ENCODE measurements around the gene SLC7A8. TPM values are rescaled to one million over a fixed set of nuclear protein-coding genes. Genes with fewer than 3 reads are reported as not detected.

SLC7A8 gene
- total and polyA plus RNA-seq, 2 experiments from 2014 or later, result 117 to 124 TPM

- ATAC-seq, result no peak
- no peaks in the 10 kb centered on the region for H3K27me3 ChIP-seq (ENCODE audit: insufficient read depth)
- H3F3A ChIP-seq (replicated peaks; ENCODE audit: low read depth), result no peaks in the 10 kb centered on the region
- Mint-ChIP-seq H3K27me3 (ENCODE audit: insufficient read depth, low read depth, poor library complexity) (peaks cover 5% of the 10 kb centered on the region), H3K4me1 (peaks cover 19% of the 10 kb centered on the region), H3K9me3 (no peaks in the 10 kb centered on the region), H3K4me3 (no peak overlapping the region), H3K36me3 (ENCODE audit: low read depth) (peaks cover 54% of the 10 kb centered on the region), H3K27ac (no peak overlapping the region)
- peaks cover 18% of the 10 kb centered on the region for H3K4me1 ChIP-seq (ENCODE audit: insufficient read depth)
- no peaks in the 10 kb centered on the region for H3K9me2 ChIP-seq (ENCODE audit: insufficient read depth)
- no peak for TF ChIP-seq ZNF114 (CRISPR knock-in tag; IDR thresholded peaks at IDR 0.05)
- no peak for TF ChIP-seq STAT1 (IDR thresholded peaks at IDR 0.05; ENCODE audit: unreplicated experiment)
- no peak for TF ChIP-seq JUNB (IDR thresholded peaks at IDR 0.05; ENCODE audit: unreplicated experiment)
- TF ChIP-seq, protein P1, sequence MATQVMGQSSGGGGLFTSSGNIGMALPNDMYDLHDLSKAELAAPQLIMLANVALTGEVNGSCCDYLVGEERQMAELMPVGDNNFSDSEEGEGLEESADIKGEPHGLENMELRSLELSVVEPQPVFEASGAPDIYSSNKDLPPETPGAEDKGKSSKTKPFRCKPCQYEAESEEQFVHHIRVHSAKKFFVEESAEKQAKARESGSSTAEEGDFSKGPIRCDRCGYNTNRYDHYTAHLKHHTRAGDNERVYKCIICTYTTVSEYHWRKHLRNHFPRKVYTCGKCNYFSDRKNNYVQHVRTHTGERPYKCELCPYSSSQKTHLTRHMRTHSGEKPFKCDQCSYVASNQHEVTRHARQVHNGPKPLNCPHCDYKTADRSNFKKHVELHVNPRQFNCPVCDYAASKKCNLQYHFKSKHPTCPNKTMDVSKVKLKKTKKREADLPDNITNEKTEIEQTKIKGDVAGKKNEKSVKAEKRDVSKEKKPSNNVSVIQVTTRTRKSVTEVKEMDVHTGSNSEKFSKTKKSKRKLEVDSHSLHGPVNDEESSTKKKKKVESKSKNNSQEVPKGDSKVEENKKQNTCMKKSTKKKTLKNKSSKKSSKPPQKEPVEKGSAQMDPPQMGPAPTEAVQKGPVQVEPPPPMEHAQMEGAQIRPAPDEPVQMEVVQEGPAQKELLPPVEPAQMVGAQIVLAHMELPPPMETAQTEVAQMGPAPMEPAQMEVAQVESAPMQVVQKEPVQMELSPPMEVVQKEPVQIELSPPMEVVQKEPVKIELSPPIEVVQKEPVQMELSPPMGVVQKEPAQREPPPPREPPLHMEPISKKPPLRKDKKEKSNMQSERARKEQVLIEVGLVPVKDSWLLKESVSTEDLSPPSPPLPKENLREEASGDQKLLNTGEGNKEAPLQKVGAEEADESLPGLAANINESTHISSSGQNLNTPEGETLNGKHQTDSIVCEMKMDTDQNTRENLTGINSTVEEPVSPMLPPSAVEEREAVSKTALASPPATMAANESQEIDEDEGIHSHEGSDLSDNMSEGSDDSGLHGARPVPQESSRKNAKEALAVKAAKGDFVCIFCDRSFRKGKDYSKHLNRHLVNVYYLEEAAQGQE (IDR thresholded peaks at IDR 0.05; ENCODE audit: unreplicated experiment), result no peak
- TF ChIP-seq, protein P2, sequence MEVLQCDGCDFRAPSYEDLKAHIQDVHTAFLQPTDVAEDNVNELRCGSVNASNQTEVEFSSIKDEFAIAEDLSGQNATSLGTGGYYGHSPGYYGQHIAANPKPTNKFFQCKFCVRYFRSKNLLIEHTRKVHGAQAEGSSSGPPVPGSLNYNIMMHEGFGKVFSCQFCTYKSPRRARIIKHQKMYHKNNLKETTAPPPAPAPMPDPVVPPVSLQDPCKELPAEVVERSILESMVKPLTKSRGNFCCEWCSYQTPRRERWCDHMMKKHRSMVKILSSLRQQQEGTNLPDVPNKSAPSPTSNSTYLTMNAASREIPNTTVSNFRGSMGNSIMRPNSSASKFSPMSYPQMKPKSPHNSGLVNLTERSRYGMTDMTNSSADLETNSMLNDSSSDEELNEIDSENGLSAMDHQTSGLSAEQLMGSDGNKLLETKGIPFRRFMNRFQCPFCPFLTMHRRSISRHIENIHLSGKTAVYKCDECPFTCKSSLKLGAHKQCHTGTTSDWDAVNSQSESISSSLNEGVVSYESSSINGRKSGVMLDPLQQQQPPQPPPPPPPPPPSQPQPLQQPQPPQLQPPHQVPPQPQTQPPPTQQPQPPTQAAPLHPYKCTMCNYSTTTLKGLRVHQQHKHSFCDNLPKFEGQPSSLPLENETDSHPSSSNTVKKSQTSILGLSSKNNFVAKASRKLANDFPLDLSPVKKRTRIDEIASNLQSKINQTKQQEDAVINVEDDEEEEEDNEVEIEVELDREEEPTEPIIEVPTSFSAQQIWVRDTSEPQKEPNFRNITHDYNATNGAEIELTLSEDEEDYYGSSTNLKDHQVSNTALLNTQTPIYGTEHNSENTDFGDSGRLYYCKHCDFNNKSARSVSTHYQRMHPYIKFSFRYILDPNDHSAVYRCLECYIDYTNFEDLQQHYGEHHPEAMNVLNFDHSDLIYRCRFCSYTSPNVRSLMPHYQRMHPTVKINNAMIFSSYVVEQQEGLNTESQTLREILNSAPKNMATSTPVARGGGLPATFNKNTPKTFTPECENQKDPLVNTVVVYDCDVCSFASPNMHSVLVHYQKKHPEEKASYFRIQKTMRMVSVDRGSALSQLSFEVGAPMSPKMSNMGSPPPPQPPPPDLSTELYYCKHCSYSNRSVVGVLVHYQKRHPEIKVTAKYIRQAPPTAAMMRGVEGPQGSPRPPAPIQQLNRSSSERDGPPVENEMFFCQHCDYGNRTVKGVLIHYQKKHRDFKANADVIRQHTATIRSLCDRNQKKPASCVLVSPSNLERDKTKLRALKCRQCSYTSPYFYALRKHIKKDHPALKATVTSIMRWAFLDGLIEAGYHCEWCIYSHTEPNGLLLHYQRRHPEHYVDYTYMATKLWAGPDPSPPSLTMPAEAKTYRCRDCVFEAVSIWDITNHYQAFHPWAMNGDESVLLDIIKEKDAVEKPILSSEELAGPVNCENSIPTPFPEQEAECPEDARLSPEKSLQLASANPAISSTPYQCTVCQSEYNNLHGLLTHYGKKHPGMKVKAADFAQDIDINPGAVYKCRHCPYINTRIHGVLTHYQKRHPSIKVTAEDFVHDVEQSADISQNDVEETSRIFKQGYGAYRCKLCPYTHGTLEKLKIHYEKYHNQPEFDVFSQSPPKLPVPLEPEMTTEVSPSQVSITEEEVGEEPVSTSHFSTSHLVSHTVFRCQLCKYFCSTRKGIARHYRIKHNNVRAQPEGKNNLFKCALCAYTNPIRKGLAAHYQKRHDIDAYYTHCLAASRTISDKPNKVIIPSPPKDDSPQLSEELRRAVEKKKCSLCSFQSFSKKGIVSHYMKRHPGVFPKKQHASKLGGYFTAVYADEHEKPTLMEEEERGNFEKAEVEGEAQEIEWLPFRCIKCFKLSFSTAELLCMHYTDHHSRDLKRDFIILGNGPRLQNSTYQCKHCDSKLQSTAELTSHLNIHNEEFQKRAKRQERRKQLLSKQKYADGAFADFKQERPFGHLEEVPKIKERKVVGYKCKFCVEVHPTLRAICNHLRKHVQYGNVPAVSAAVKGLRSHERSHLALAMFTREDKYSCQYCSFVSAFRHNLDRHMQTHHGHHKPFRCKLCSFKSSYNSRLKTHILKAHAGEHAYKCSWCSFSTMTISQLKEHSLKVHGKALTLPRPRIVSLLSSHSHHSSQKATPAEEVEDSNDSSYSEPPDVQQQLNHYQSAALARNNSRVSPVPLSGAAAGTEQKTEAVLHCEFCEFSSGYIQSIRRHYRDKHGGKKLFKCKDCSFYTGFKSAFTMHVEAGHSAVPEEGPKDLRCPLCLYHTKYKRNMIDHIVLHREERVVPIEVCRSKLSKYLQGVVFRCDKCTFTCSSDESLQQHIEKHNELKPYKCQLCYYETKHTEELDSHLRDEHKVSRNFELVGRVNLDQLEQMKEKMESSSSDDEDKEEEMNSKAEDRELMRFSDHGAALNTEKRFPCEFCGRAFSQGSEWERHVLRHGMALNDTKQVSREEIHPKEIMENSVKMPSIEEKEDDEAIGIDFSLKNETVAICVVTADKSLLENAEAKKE (CRISPR knock-in tag; IDR thresholded peaks at IDR 0.05), result no peak
- TF ChIP-seq CREB1 (CRISPR knock-in tag; IDR thresholded peaks at IDR 0.05; ENCODE audit: low read depth), result no peak
- no peak for TF ChIP-seq NANOG (IDR thresholded peaks at IDR 0.05; ENCODE audit: borderline replicate concordance)
- no peak for TF ChIP-seq ETS1 (IDR thresholded peaks at IDR 0.05)
- no peak for TF ChIP-seq EZH2phosphoT487 (IDR thresholded peaks at IDR 0.05; ENCODE audit: unreplicated experiment)
- TF ChIP-seq, protein P3, sequence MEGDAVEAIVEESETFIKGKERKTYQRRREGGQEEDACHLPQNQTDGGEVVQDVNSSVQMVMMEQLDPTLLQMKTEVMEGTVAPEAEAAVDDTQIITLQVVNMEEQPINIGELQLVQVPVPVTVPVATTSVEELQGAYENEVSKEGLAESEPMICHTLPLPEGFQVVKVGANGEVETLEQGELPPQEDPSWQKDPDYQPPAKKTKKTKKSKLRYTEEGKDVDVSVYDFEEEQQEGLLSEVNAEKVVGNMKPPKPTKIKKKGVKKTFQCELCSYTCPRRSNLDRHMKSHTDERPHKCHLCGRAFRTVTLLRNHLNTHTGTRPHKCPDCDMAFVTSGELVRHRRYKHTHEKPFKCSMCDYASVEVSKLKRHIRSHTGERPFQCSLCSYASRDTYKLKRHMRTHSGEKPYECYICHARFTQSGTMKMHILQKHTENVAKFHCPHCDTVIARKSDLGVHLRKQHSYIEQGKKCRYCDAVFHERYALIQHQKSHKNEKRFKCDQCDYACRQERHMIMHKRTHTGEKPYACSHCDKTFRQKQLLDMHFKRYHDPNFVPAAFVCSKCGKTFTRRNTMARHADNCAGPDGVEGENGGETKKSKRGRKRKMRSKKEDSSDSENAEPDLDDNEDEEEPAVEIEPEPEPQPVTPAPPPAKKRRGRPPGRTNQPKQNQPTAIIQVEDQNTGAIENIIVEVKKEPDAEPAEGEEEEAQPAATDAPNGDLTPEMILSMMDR (conservative IDR thresholded peaks at IDR 0.05; ENCODE audit: low read depth in 2 of 2), result no peak
- no peak for TF ChIP-seq EZH2 (IDR thresholded peaks at IDR 0.05; ENCODE audit: low read depth, unreplicated experiment)
- TF ChIP-seq POLR2AphosphoS5 (IDR thresholded peaks at IDR 0.05; ENCODE audit: low read depth), result no peak
- TF ChIP-seq ZNF331 (CRISPR knock-in tag; IDR thresholded peaks at IDR 0.05; ENCODE audit: low read depth), result no peak
- no peaks in the 10 kb centered on the region; the same call in 1 of the 2 replicates for H4K20me1 ChIP-seq (replicated peaks; ENCODE audit: insufficient read depth)
- no peak overlapping the region for H2AFZ ChIP-seq
- no peaks in the 10 kb centered on the region for H3K79me2 ChIP-seq (replicated peaks; ENCODE audit: insufficient read depth)
- DNase-seq (ENCODE audit: low spot score), result no peak
- H3K27ac ChIP-seq (ENCODE audit: low read depth), result no peak overlapping the region
- H3K4me3 ChIP-seq, result no peak overlapping the region
- H3K36me3 ChIP-seq (ENCODE audit: insufficient read depth), result peaks cover 9% of the 10 kb centered on the region
- no peak overlapping the region for H3K4me2 ChIP-seq
These were observed 54.3 kb downstream of the SLC7A8 start for GRCh38 chr14:23128969-23129758.
